Measurements from ENCODE around the gene PRODH.

Gene PRODH

GRCh38 chr22:18947905-18948304, 11.8 kb upstream of the PRODH start:
- no peak for TF ChIP-seq FOXM1 (IDR thresholded peaks at IDR 0.05; ENCODE audit: borderline replicate concordance, low read depth)
- no peak for TF ChIP-seq TAF1 (IDR thresholded peaks at IDR 0.05; ENCODE audit: low read depth)
- no peak for TF ChIP-seq REST (IDR thresholded peaks at IDR 0.05; ENCODE audit: low read depth)
- TF ChIP-seq NFIC (IDR thresholded peaks at IDR 0.05): no peak
- TF ChIP-seq USF1 (IDR thresholded peaks at IDR 0.05): no peak
- no peak for TF ChIP-seq RAD21 (IDR thresholded peaks at IDR 0.05; ENCODE audit: low read depth)
- no peak for TF ChIP-seq TEAD4 (IDR thresholded peaks at IDR 0.05)
- no peak for TF ChIP-seq TCF12 (IDR thresholded peaks at IDR 0.05; ENCODE audit: low read depth)
- TF ChIP-seq MAX (IDR thresholded peaks at IDR 0.05): no peak
- no peak for TF ChIP-seq ZBTB7A (IDR thresholded peaks at IDR 0.05; ENCODE audit: low read depth)

GRCh38 chr22:18933914-18934313, 2.2 kb downstream of the PRODH start:
- TF ChIP-seq CREB1 (IDR thresholded peaks at IDR 0.05; ENCODE audit: low read depth) (no peak), NFIC (IDR thresholded peaks at IDR 0.05) (no peak), CEBPB (IDR thresholded peaks at IDR 0.05) (no peak), USF1 (IDR thresholded peaks at IDR 0.05) (no peak), REST (IDR thresholded peaks at IDR 0.05; ENCODE audit: low read depth) (no peak), MAX (IDR thresholded peaks at IDR 0.05) (no peak), EGR1 (IDR thresholded peaks at IDR 0.05) (no peak), ZBTB7A (IDR thresholded peaks at IDR 0.05; ENCODE audit: low read depth) (no peak), EP300 (IDR thresholded peaks at IDR 0.05; ENCODE audit: borderline replicate concordance) (no peak), RAD21 (IDR thresholded peaks at IDR 0.05; ENCODE audit: low read depth) (no peak), TCF12 (IDR thresholded peaks at IDR 0.05; ENCODE audit: low read depth) (no peak), TEAD4 (IDR thresholded peaks at IDR 0.05) (no peak), YY1 (IDR thresholded peaks at IDR 0.05; ENCODE audit: low read depth) (no peak), FOXM1 (IDR thresholded peaks at IDR 0.05; ENCODE audit: borderline replicate concordance, low read depth) (no peak)

- TF ChIP-seq MAX (IDR thresholded peaks at IDR 0.05): no peak
Measured at GRCh38 chr22:18931905-18932652, 4.0 kb downstream of the PRODH start.

- no peak for TF ChIP-seq TCF12 (IDR thresholded peaks at IDR 0.05; ENCODE audit: low read depth)
- TF ChIP-seq CEBPB (IDR thresholded peaks at IDR 0.05): no peak
- TF ChIP-seq REST (IDR thresholded peaks at IDR 0.05; ENCODE audit: low read depth): no peak
- TF ChIP-seq TEAD4 (IDR thresholded peaks at IDR 0.05): no peak
- TF ChIP-seq USF1 (IDR thresholded peaks at IDR 0.05): no peak
- TF ChIP-seq EP300 (IDR thresholded peaks at IDR 0.05; ENCODE audit: borderline replicate concordance): no peak
- TF ChIP-seq NFIC (IDR thresholded peaks at IDR 0.05): no peak
- no peak for TF ChIP-seq FOXM1 (IDR thresholded peaks at IDR 0.05; ENCODE audit: borderline replicate concordance, low read depth)
- TF ChIP-seq CREB1 (IDR thresholded peaks at IDR 0.05; ENCODE audit: low read depth): no peak
- TF ChIP-seq YY1 (IDR thresholded peaks at IDR 0.05; ENCODE audit: low read depth): no peak
- no peak for TF ChIP-seq EGR1 (IDR thresholded peaks at IDR 0.05)
- TF ChIP-seq MAX (IDR thresholded peaks at IDR 0.05): no peak
- no peak for TF ChIP-seq ZBTB7A (IDR thresholded peaks at IDR 0.05; ENCODE audit: low read depth)
- TF ChIP-seq RAD21 (IDR thresholded peaks at IDR 0.05; ENCODE audit: low read depth): no peak
- TF ChIP-seq TAF1 (IDR thresholded peaks at IDR 0.05; ENCODE audit: low read depth): no peak
Measured at GRCh38 chr22:18929459-18929858, 6.6 kb downstream of the PRODH start.
